HG02943 (cell line): ENCODE results near the gene RDH16.
"Not testable (repeated sequence)": the region's sequence is repeated elsewhere in the genome, so short reads cannot be mapped to it uniquely, and the experiment has no call there.

Experiments used
- ATAC-seq: cut with Tn5 transposase; IDR thresholded peaks from one replicate; pipeline ENCODE4 v1.9.1; 2021; ENCODE audit warnings: mild to moderate bottlenecking, low read depth, moderate library complexity; ENCODE audit not compliant: unreplicated experiment

RDH16 gene

GRCh38 chr12:56929780-56930179, 27.6 kb downstream of the RDH16 start:
- no peak for ATAC-seq

GRCh38 chr12:56928262-56928661, 29.1 kb downstream of the RDH16 start:
- no peak for ATAC-seq

- ATAC-seq, result no peak
Observed at GRCh38 chr12:56927281-56927680, 30.1 kb downstream of the RDH16 start.

- ATAC-seq, result no peak
Observed at GRCh38 chr12:56922031-56922430, 35.4 kb downstream of the RDH16 start.

DNA sequence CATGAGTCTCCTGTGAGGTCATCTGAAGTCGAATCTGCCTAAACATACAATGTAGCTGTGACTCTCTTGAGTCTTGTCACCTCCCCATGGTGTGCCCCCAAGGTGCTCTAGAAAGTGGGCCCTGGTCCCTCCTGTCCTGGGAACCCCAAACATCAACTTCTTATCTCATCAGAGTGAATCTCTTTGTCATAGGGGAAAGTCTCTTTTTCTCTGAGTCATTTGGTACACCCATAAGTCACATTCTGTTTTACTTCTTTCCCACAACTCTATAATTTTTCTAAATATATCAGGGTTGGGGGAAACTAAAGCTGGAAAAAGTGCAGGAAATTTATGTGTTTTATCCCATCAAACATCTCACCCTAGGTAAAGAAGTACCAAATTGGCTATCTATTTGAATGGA, 36.1 kb downstream of the RDH16 start:
- ATAC-seq, result no peak

DNA sequence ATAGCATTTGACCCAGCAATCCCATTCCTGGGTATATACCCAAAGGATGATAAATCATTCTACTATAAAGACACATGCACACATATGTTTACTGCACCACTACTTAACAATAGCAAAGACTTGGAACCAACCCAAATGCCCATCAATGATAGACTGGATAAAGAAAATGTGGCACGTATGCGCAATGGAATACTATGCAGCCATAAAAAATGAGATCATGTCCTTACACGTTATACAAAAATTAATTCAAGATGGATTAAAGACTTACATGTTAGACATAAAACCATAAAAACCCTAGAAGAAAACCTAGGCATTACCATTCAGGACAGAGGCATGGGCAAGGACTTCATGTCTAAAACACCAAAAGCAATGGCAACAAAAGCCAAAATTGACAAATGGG, 39.3 kb downstream of the RDH16 start:
- ATAC-seq, result not testable (repeated sequence)

DNA sequence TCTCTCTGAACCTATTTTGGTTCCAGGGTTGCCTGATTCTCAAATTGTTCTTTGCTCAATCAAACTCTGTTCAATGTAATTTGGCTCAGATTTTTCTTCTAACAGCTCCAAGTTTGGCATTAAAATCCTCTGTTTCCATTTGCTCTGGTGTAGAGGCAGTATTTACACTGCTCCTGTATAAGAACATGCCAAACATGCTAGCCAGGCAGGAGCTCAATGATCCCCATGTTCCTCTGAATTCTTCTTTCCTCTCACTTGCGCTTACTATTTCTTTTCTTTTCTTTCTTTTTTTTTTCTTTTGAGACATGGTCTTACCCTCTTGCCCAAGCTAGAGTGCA, 40.4 kb downstream of the RDH16 start:
- ATAC-seq, result no peak

DNA sequence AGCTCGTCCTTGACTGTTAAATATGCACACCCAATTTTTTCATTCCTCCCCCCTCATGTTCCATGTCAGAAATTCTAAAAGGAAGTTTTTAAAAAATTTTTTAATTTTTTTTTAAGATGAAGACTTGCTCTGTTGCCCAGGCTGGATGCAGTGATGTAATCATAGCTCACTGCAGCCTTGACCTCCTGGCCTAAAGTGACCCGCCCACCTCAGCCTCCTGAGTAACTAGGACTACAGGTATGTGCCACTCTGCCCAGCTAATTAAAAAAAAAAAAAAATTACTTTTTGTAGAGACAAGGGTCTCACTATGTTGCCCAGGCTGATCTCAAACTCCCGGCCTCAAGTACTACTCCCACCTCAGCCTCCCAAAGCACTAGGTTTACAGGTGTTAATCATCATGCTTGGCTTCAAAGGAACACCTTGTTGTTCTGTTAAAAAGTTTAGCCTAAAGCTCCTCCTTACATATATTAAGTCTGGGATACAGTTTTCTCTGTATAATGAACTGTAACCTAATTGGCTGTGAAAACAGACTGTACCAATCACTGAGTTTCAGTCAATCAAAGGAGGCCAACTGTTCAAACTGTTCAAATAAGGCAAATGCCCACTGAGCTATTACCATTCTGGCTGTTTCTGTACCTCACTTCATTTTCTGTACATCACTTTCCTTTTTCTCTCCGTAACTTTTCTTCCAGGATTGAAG, 41.0 kb downstream of the RDH16 start:
- ATAC-seq, result no peak

GRCh38 chr12:56914724-56915123, 42.7 kb downstream of the RDH16 start:
- ATAC-seq, result no peak

GRCh38 chr12:56914256-56914655, 43.2 kb downstream of the RDH16 start:
- ATAC-seq, result no peak

- not testable (repeated sequence) for ATAC-seq
Observed at GRCh38 chr12:56909403-56909802, 48.0 kb downstream of the RDH16 start.

- ATAC-seq, result no peak
Observed at GRCh38 chr12:56908136-56908535, 49.3 kb downstream of the RDH16 start.

- ATAC-seq, result no peak
Observed at GRCh38 chr12:56905852-56906251, 51.6 kb downstream of the RDH16 start.

DNA sequence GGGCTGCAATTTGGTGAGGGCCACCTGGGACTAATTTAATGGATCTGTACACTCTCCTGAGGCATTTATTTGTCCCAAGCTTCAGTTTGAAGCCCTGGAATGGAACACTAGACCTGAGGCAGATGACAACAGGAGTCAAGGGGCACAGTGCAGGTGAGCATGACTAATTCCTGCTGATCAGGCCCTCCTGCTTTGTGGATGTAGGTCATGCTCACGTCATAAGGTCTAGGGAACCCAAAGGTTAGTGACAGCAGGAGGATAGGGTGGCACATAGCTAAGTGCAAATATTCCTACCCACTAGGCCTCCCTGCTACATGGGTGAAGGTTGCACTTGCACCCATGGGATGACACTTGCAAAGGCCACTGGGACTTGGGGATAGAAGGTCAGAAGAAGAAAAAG, 54.0 kb downstream of the RDH16 start:
- ATAC-seq, result no peak
